GM12878 (cell line): ENCODE data around the gene CACNA2D3. TPM values are rescaled to one million over a fixed set of nuclear protein-coding genes. Genes with fewer than 3 reads are reported as not detected.

Source experiments
- ATAC-seq: fragments of 200-7000 bp; cut with Tn5 transposase; 3 replicates; pipeline ENCODE4 v1.9.1; 2020; ENCODE audit warnings: mild to moderate bottlenecking, moderate library complexity
- BruUV-seq: library from RNA; stranded (reverse); fragments of 400-500 nt; replicated peaks from 2 replicates; lab custom pipeline; 2021; lab: Mats Ljungman, UMichigan
- CTCF ChIA-PET: fragments of 300-600 bp; sonication (Branson Sonifier 250); formaldehyde crosslinking; extraction: SDS; loops from one replicate; lab custom pipeline; 2021; ENCODE audit warnings: inconsistent platforms; lab: Yijun Ruan, JAX
- POLR2A ChIA-PET: fragments of 350-600 bp; formaldehyde crosslinking; extraction: SDS; loops from one replicate; lab custom pipeline; 2021; ENCODE audit warnings: inconsistent platforms; lab: Charles Lee
- RAD21 ChIA-PET: fragments of 300-600 bp; sonication (Branson Sonifier 250); formaldehyde crosslinking; loops from one replicate; lab custom pipeline; 2023; ENCODE audit warnings: antibody characterized with exemption; ENCODE audit not compliant: unreplicated experiment; lab: Charles Lee
- SMC1A ChIA-PET: fragments of 300-600 bp; sonication (Branson Sonifier 250); formaldehyde crosslinking; loops from one replicate; lab custom pipeline; 2023; ENCODE audit not compliant: unreplicated experiment, uncharacterized antibody; lab: Charles Lee
- DNase-seq: peaks from one replicate; pipeline ENCODE4 v3.0.0-alpha.2; 2011; ENCODE audit warnings: low read depth, low spot score
- FAIRE-seq: peaks from 3 replicates; lab custom pipeline; 2011; peaks lifted over from hg19 to GRCh38; lab: Jason Lieb, UNC
- H2AFZ ChIP-seq: 2 replicates; pipeline ENCODE4 v1.6.0; 2011; ENCODE audit warnings: low read depth, low read length, control low read depth; ENCODE audit not compliant: control insufficient read depth
- H3K27ac ChIP-seq: 2 replicates; pipeline ENCODE4 v1.5.1; 2011; ENCODE audit warnings: control low read depth; ENCODE audit not compliant: control insufficient read depth, insufficient read depth
- H3K27me3 ChIP-seq, 2 experiments: replicated peaks in 1 of 2; 2 replicates each; pipeline versions ENCODE4 v1.6.0 to v1.6.1; 2011; ENCODE audit warnings: low read length in 1 of 2; ENCODE audit not compliant: control insufficient read depth in 2 of 2, insufficient read depth in 2 of 2
- H3K36me3 ChIP-seq, 2 experiments: 2 replicates each; pipeline ENCODE4 v1.5.1; 2011; ENCODE audit warnings: low read length in 1 of 2; ENCODE audit not compliant: control insufficient read depth in 2 of 2, insufficient read depth in 2 of 2
- H3K4me1 ChIP-seq: 2 replicates; pipeline ENCODE4 v1.6.1; 2011; ENCODE audit warnings: mild to moderate bottlenecking, low read length, moderate library complexity, mixed read lengths; ENCODE audit not compliant: control insufficient read depth, insufficient read depth
- H3K4me2 ChIP-seq: 2 replicates; pipeline ENCODE4 v1.6.0; 2011; ENCODE audit warnings: control low read depth; ENCODE audit not compliant: control insufficient read depth, insufficient read depth
- H3K4me3 ChIP-seq: fragments of 200-600 bp; sonication (generic); 2 replicates; pipeline ENCODE4 v1.5.1; 2016
- H3K79me2 ChIP-seq: 2 replicates; pipeline ENCODE4 v1.6.0; 2011; ENCODE audit warnings: low read length; ENCODE audit not compliant: control insufficient read depth, insufficient read depth
- H3K9ac ChIP-seq: 2 replicates; pipeline ENCODE4 v1.8.0; 2011; ENCODE audit warnings: low read length, control low read depth, mixed read lengths; ENCODE audit not compliant: control insufficient read depth, insufficient read depth
- H3K9me3 ChIP-seq: replicated peaks from 3 replicates; pipeline ENCODE4 v1.5.1; 2011; ENCODE audit warnings: mild to moderate bottlenecking, low read length; ENCODE audit not compliant: control insufficient read depth, insufficient read depth
- H4K20me1 ChIP-seq: 2 replicates; pipeline ENCODE4 v1.6.0; 2011; ENCODE audit not compliant: control insufficient read depth, insufficient read depth
- BACH1 ChIP-seq: fragments of 450-650 bp; IDR thresholded peaks from 2 replicates; pipeline ENCODE4 v1.6.1; 2017; ENCODE audit warnings: mild to moderate bottlenecking, borderline replicate concordance
- EGR1 ChIP-seq, 2 experiments: IDR thresholded peaks; 1 replicate in 1 of 2; 2 replicates in 1 of 2; pipeline ENCODE4 v1.6.1; 2011 to 2012; ENCODE audit warnings: low read depth in 2 of 2, low read length in 2 of 2, borderline replicate concordance in 1 of 2, mild to moderate bottlenecking in 1 of 2, moderate library complexity in 1 of 2
- JUND ChIP-seq: IDR thresholded peaks from 2 replicates; pipeline ENCODE4 v1.6.1; 2012; ENCODE audit warnings: low read depth, mild to moderate bottlenecking, low read length, improper control_type of control experiment, moderate library complexity
- MXI1 ChIP-seq: fragments of 150-350 bp; IDR thresholded peaks from 2 replicates; pipeline ENCODE4 v1.6.1; 2011; ENCODE audit warnings: low read depth, mild to moderate bottlenecking, inconsistent platforms, low read length, improper control_type of control experiment
- SUPT20H ChIP-seq: IDR thresholded peaks from 2 replicates; pipeline ENCODE4 v1.6.1; 2011; ENCODE audit warnings: low read depth, mild to moderate bottlenecking, low read length, moderate library complexity, borderline replicate concordance; ENCODE audit not compliant: control insufficient read depth
- TCF12 ChIP-seq: IDR thresholded peaks from 2 replicates; pipeline ENCODE4 v1.6.1; 2011; ENCODE audit warnings: low read depth, mild to moderate bottlenecking, low read length
- WGBS: methylation state at CpG from one replicate; pipeline ENCODE4 v1.1.6; 2016; ENCODE audit warnings: low lambda C conversion rate; ENCODE audit not compliant: insufficient replicate concordance, insufficient coverage; ENCODE audit errors: missing lambda C conversion rate; 5-methylcytosine and 5-hydroxymethylcytosine counted together
- in situ Hi-C: fragments of 300-500 bp; cut with MboI; formaldehyde crosslinking; loops from 9 replicates; pipeline ENCODE4 v1.14.3; 2018; ENCODE audit warnings: mixed read lengths
- intact Hi-C: fragments of 100-400 bp; cut with micrococcal nuclease; formaldehyde crosslinking; loops from one replicate; pipeline ENCODE4 v1.14.2; 2022; ENCODE audit not compliant: unreplicated experiment
- polyA plus RNA-seq, 11 experiments: library from polyadenylated mRNA; depleted of rRNA in 4 of 11; unstranded in 6 of 11; stranded (reverse) in 5 of 11; fragments of >200 nt; fragmentation: Nextera tagmentation in 4 of 11; fragmentation: Illumina TruSeq in 1 of 11; extraction: Ambion mirVana in 4 of 11; extraction: Trizol in 1 of 11; gene quantifications; 1 replicate in 1 of 11; 2 replicates in 10 of 11; pipeline versions ENCODE4 v1.2.1 to v1.2.3, GENCODE V29; 2011 to 2016; ENCODE audit warnings: inconsistent platforms in 2 of 11, missing spikeins in 2 of 11, low read depth in 1 of 11
- total RNA-seq, 4 experiments: library from RNA; depleted of rRNA in 3 of 4; stranded (reverse); fragments of >200 nt in 3 of 4; fragmentation: Illumina TruSeq in 1 of 4; extraction: Trizol in 1 of 4; gene quantifications; 2 replicates each; pipeline versions ENCODE4 v1.2.1 to v1.2.3, GENCODE V29; 2013 to 2021
- TF ChIP-seq, protein P1 (sequence below): fragments of 450-650 bp; IDR thresholded peaks from 2 replicates; pipeline ENCODE4 v1.6.1; 2014; ENCODE audit warnings: mild to moderate bottlenecking
- TF ChIP-seq, protein P2 (sequence below): fragments of 450-650 bp; formaldehyde crosslinking; IDR thresholded peaks from 2 replicates; pipeline ENCODE4 v1.4.0; 2020; ENCODE audit warnings: mild to moderate bottlenecking, moderate library complexity

The CACNA2D3 gene
- total and polyA plus RNA-seq, 10 of the 15 experiments (the other 5 are each of a cell fraction or from before 2014, with no cell fraction given): not detected

DNA sequence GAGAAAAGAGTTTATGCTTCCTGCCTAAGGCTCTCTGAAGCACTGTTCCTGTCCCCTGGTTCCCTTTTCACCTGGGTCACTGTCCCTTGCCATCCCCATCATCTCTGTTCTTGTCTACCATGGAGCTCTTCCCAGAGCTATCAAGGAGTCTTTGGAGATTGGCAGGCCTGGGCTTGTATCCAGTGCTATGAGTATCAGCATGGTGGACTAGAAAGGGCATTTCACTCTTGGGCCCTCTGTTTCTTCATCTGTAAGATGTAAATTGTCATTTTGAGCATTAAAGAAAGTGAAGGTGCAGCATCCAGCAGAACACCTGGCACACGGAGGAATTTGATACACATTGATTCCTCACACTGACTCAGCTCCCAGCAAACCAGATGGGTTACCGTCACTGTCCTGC is 388.2 kb downstream of the CACNA2D3 start (continued):
- TF ChIP-seq, protein P1, sequence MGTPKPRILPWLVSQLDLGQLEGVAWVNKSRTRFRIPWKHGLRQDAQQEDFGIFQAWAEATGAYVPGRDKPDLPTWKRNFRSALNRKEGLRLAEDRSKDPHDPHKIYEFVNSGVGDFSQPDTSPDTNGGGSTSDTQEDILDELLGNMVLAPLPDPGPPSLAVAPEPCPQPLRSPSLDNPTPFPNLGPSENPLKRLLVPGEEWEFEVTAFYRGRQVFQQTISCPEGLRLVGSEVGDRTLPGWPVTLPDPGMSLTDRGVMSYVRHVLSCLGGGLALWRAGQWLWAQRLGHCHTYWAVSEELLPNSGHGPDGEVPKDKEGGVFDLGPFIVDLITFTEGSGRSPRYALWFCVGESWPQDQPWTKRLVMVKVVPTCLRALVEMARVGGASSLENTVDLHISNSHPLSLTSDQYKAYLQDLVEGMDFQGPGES: no peak
- no peak for TF ChIP-seq SUPT20H

DNA sequence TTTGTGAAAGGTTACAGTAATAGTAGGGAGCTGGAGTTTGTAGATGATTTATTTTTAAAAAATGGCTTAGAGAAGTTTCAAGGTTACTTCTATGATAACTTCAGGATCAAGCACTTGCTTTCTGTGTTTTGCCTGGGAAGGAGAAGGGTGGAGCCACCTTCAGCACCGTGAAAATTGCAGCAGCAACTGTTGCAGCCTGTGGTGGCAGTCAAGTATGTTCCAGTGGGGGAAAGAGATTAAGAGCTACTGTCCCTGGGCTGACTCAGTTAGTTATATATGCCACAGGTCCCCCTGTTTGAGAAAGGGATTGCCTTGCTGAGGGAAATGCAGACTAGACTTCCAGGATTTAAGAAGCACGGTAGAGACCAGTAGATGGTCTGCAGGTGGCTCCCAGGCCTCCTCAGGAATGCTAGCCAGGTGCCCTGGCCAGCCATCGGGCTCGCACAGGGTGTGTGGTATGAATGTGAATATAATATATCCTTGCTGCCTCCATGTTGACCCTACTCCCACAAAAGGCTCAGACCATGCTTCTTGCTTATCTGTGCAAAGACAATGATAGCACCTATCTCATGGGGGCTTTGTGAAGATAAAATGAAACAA is 389.5 kb downstream of the CACNA2D3 start:
- ChIA-PET RAD21 (no interaction called here), SMC1A (no interaction called here), CTCF (no interaction called here), POLR2A (no interaction called here)
- 9% methylated on average over 4 of the region's 4 CpGs for WGBS
- BruUV-seq: no TSS peak
- no peaks in the 10 kb centered on the region for H3K79me2 ChIP-seq
- no peak for TF ChIP-seq MXI1
- TF ChIP-seq EGR1 (IDR thresholded peaks at IDR 0.05; ENCODE audit: borderline replicate concordance in 1 of 2, low read depth in 2 of 2, low read length in 2 of 2): no peak
- TF ChIP-seq TCF12: no peak
- TF ChIP-seq, protein P2, sequence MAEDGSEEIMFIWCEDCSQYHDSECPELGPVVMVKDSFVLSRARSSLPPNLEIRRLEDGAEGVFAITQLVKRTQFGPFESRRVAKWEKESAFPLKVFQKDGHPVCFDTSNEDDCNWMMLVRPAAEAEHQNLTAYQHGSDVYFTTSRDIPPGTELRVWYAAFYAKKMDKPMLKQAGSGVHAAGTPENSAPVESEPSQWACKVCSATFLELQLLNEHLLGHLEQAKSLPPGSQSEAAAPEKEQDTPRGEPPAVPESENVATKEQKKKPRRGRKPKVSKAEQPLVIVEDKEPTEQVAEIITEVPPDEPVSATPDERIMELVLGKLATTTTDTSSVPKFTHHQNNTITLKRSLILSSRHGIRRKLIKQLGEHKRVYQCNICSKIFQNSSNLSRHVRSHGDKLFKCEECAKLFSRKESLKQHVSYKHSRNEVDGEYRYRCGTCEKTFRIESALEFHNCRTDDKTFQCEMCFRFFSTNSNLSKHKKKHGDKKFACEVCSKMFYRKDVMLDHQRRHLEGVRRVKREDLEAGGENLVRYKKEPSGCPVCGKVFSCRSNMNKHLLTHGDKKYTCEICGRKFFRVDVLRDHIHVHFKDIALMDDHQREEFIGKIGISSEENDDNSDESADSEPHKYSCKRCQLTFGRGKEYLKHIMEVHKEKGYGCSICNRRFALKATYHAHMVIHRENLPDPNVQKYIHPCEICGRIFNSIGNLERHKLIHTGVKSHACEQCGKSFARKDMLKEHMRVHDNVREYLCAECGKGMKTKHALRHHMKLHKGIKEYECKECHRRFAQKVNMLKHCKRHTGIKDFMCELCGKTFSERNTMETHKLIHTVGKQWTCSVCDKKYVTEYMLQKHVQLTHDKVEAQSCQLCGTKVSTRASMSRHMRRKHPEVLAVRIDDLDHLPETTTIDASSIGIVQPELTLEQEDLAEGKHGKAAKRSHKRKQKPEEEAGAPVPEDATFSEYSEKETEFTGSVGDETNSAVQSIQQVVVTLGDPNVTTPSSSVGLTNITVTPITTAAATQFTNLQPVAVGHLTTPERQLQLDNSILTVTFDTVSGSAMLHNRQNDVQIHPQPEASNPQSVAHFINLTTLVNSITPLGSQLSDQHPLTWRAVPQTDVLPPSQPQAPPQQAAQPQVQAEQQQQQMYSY (CRISPR knock-in tag): no peak
- no peak for TF ChIP-seq JUND
- TF ChIP-seq BACH1: no peak
- no peak overlapping the region for H3K9ac ChIP-seq
- no peaks in the 10 kb centered on the region for H4K20me1 ChIP-seq
- intact Hi-C loops (no loop called here), in situ Hi-C loops (no loop called here)
- H3K27me3 ChIP-seq: no peaks in the 10 kb centered on the region
- H3K4me2 ChIP-seq: no peak overlapping the region
- no peak overlapping the region for H3K4me3 ChIP-seq
- no peaks in the 10 kb centered on the region for H3K4me1 ChIP-seq
- H3K9me3 ChIP-seq: no peaks in the 10 kb centered on the region
- no peak overlapping the region for H3K27ac ChIP-seq
- H2AFZ ChIP-seq: no peak overlapping the region
- ATAC-seq (no peak), DNase-seq (no peak), FAIRE-seq (no peak)
- no peaks in the 10 kb centered on the region for H3K36me3 ChIP-seq
